HEK293 (cell line): Measurements from ENCODE around the gene PTPRN2.

Experiments
- ATF2 ChIP-seq: fragments of 450-650 bp; formaldehyde crosslinking; IDR thresholded peaks from 2 replicates; pipeline ENCODE4 v1.5.1; 2016; ENCODE audit warnings: missing biosample characterization, missing genetic modification characterization, low read depth
- TRIM28 ChIP-seq: IDR thresholded peaks from 2 replicates; pipeline ENCODE4 v1.6.1; 2011; ENCODE audit warnings: low read length, control low read depth, borderline replicate concordance
- ZBTB21 ChIP-seq: fragments of 450-650 bp; formaldehyde crosslinking; IDR thresholded peaks from 2 replicates; pipeline ENCODE4 v1.5.1; 2017; ENCODE audit warnings: missing biosample characterization, missing genetic modification characterization
- ZNF175 ChIP-seq: fragments of 450-650 bp; formaldehyde crosslinking; IDR thresholded peaks from 2 replicates; pipeline ENCODE4 v1.5.1; 2016; ENCODE audit warnings: missing biosample characterization, missing genetic modification characterization
- ZNF416 ChIP-seq: fragments of 450-650 bp; formaldehyde crosslinking; IDR thresholded peaks from 2 replicates; pipeline ENCODE4 v1.5.1; 2016; ENCODE audit warnings: missing biosample characterization, missing genetic modification characterization
- ZNF530 ChIP-seq: fragments of 450-650 bp; formaldehyde crosslinking; IDR thresholded peaks from 2 replicates; pipeline ENCODE4 v1.5.1; 2016; ENCODE audit warnings: low read depth, missing biosample characterization, missing genetic modification characterization
- ZNF548 ChIP-seq: fragments of 450-650 bp; formaldehyde crosslinking; IDR thresholded peaks from 2 replicates; pipeline ENCODE4 v1.5.1; 2016; ENCODE audit warnings: missing biosample characterization, missing genetic modification characterization
- TF ChIP-seq, protein P1 (sequence below): fragments of 450-650 bp; formaldehyde crosslinking; IDR thresholded peaks from 2 replicates; pipeline ENCODE4 v1.5.1; 2016; ENCODE audit warnings: missing biosample characterization, missing genetic modification characterization
- TF ChIP-seq, protein P2 (sequence below): fragments of 450-650 bp; IDR thresholded peaks from 2 replicates; pipeline ENCODE4 v1.5.1; 2018; ENCODE audit warnings: missing biosample characterization, mild to moderate bottlenecking, missing genetic modification characterization

GRCh38 chr7:157581740-157582139 lies 1005.9 kb downstream of the PTPRN2 start:
- TF ChIP-seq ZNF416 (tag by site-specific recombination) (no peak), ZNF548 (tag by site-specific recombination) (no peak), ZNF530 (tag by site-specific recombination) (no peak), TRIM28 (no peak), ATF2 (tag by site-specific recombination) (no peak), ZNF175 (tag by site-specific recombination) (no peak), ZBTB21 (tag by site-specific recombination) (no peak)
- TF ChIP-seq, protein P1, sequence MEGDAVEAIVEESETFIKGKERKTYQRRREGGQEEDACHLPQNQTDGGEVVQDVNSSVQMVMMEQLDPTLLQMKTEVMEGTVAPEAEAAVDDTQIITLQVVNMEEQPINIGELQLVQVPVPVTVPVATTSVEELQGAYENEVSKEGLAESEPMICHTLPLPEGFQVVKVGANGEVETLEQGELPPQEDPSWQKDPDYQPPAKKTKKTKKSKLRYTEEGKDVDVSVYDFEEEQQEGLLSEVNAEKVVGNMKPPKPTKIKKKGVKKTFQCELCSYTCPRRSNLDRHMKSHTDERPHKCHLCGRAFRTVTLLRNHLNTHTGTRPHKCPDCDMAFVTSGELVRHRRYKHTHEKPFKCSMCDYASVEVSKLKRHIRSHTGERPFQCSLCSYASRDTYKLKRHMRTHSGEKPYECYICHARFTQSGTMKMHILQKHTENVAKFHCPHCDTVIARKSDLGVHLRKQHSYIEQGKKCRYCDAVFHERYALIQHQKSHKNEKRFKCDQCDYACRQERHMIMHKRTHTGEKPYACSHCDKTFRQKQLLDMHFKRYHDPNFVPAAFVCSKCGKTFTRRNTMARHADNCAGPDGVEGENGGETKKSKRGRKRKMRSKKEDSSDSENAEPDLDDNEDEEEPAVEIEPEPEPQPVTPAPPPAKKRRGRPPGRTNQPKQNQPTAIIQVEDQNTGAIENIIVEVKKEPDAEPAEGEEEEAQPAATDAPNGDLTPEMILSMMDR = no peak
- TF ChIP-seq, protein P2, sequence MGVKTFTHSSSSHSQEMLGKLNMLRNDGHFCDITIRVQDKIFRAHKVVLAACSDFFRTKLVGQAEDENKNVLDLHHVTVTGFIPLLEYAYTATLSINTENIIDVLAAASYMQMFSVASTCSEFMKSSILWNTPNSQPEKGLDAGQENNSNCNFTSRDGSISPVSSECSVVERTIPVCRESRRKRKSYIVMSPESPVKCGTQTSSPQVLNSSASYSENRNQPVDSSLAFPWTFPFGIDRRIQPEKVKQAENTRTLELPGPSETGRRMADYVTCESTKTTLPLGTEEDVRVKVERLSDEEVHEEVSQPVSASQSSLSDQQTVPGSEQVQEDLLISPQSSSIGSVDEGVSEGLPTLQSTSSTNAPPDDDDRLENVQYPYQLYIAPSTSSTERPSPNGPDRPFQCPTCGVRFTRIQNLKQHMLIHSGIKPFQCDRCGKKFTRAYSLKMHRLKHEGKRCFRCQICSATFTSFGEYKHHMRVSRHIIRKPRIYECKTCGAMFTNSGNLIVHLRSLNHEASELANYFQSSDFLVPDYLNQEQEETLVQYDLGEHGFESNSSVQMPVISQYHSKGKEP (tag by site-specific recombination) = no peak
